Ovary (tissue), 3 donors: Measurements from ENCODE around the gene KHDC4.

Source experiments
- POLR2A ChIP-seq: fragments of 450-650 bp; IDR thresholded peaks from one replicate; pipeline ENCODE4 v1.6.1; 2017; ENCODE audit warnings: antibody characterized with exemption, mild to moderate bottlenecking, moderate library complexity
- TF ChIP-seq, protein P1 (sequence below), 3 donors: fragments of 450-650 bp in 2 of 3; fragments of 200-600 bp in 1 of 3; IDR thresholded peaks; one replicate each; pipeline versions ENCODE4 v1.5.1 to v1.8.0; 2016 to 2022; ENCODE audit warnings: antibody characterized with exemption in 3 of 3, mild to moderate bottlenecking in 1 of 3
- donor health status: DM: no; HTN: no; CAD: no.

DNA sequence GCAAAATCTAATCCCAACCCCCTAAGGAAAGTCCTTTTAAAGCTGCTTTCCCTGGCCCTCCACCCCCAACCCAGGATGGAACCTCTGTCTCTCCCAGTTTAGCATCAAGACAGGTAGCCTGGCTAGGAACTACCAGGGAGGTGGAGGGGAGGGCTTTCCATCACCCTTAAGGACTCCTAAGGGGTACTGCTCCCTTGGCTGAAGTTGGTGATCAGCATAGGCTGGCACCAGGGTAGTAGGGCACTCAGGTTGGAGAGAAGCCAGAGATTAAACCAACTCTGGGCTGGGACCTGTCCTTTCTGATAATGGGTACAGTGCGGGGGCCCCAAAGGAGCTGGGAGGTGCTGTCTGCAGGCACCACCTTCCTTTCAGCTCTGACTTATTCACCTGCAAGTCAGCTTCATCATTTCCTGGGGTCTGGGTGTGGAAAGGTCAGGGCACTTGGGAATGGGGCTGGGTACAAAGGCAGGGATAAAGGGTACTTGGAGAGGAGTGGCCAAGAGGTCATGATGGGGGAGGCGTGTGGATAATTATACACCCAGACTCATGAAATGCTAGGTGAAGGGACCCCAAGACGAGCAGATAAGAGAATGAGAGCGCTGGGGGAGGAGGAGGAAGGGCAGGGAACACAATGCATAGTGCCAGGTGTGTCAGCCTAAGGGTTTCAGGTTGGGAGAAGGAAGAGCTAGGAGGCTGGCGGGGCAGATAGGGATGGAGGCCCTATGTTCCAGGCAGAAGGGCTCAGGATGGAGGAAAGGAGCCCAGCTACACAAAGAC, 42.9 kb upstream of the KHDC4 start:
- TF ChIP-seq POLR2A, result no peak
- TF ChIP-seq, protein P1, sequence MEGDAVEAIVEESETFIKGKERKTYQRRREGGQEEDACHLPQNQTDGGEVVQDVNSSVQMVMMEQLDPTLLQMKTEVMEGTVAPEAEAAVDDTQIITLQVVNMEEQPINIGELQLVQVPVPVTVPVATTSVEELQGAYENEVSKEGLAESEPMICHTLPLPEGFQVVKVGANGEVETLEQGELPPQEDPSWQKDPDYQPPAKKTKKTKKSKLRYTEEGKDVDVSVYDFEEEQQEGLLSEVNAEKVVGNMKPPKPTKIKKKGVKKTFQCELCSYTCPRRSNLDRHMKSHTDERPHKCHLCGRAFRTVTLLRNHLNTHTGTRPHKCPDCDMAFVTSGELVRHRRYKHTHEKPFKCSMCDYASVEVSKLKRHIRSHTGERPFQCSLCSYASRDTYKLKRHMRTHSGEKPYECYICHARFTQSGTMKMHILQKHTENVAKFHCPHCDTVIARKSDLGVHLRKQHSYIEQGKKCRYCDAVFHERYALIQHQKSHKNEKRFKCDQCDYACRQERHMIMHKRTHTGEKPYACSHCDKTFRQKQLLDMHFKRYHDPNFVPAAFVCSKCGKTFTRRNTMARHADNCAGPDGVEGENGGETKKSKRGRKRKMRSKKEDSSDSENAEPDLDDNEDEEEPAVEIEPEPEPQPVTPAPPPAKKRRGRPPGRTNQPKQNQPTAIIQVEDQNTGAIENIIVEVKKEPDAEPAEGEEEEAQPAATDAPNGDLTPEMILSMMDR (IDR thresholded peaks at IDR 0.05), result no peak
